ENCODE measurements around the gene PTCH2. TPM values are rescaled to one million over a fixed set of nuclear protein-coding genes. Genes with fewer than 3 reads are reported as not detected.

PTCH2 gene
- total RNA-seq, 4 donors from 2014 or later, result 0.27 to 2.5 (median 0.79) TPM

DNA sequence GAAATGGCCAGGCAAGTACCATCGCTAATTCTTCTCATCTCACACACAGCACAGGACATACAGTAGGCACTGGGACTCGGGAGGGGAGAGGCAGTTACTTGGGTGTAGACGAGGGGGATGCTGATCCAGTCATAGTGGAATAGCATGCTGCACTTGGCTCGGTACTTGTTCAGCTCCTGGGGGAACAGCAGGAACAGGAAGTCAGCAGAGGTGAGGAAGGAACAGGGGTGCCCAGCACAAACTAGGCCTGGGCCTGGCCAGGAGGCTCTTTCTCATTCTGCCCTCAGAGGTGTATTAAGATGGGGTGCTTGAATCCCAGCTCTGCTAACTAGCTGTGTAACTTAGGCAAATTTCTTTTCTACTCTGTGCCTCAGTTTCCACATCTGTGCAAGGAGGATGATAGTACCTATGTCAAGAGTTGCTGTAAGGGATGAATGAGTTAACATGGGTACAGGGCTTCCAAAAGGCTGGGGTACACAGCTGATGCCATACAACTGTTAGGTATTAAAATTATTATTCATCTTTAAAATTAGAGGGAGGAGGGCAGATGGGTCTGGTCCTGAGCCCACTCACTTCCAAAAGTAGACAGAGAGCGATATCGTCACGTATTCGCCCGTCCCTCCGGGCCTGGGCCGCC, 57.4 kb downstream of the PTCH2 start:
- H3K4me1 ChIP-seq, result peaks cover 0 to 31% (median 25%) of the 10 kb centered on the region in 4 donors
- peak overlapping the region in 3 of 4 donors; percentile 15 to 89 (median 52) for H3K27ac ChIP-seq
- no peaks in the 10 kb centered on the region for H3K9me3 ChIP-seq
- peaks cover 0 to 9% (median 0%) of the 10 kb centered on the region in 3 donors for H3K36me3 ChIP-seq
- no peak for DNase-seq
- H3K4me3 ChIP-seq, result peak overlapping the region; percentile 36 to 61 (median 56)
- no peaks in the 10 kb centered on the region for H3K27me3 ChIP-seq
- TF ChIP-seq POLR2A (IDR thresholded peaks at IDR 0.05), result no peak
- TF ChIP-seq, protein P1, sequence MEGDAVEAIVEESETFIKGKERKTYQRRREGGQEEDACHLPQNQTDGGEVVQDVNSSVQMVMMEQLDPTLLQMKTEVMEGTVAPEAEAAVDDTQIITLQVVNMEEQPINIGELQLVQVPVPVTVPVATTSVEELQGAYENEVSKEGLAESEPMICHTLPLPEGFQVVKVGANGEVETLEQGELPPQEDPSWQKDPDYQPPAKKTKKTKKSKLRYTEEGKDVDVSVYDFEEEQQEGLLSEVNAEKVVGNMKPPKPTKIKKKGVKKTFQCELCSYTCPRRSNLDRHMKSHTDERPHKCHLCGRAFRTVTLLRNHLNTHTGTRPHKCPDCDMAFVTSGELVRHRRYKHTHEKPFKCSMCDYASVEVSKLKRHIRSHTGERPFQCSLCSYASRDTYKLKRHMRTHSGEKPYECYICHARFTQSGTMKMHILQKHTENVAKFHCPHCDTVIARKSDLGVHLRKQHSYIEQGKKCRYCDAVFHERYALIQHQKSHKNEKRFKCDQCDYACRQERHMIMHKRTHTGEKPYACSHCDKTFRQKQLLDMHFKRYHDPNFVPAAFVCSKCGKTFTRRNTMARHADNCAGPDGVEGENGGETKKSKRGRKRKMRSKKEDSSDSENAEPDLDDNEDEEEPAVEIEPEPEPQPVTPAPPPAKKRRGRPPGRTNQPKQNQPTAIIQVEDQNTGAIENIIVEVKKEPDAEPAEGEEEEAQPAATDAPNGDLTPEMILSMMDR (IDR thresholded peaks at IDR 0.05), result no peak

DNA sequence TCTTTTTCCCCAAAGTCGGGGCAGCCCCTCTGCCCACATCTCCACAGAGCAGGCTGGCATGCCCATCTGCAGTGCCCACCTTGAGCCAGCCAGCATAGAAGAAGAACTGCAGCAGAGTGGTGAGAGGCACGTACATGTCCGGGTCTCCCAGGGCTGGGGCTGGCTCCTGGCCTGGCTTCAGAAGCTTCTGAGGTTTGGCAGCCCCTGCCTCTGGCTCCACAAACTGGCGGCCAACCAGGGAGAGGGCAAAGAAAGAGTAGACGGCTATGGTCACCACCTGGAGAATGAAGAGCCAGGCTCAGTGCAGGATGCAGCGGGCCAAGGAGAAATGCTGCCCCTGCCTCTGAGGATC, 58.0 kb downstream of the PTCH2 start:
- no peak for TF ChIP-seq POLR2A (IDR thresholded peaks at IDR 0.05)
- TF ChIP-seq, protein P1 (IDR thresholded peaks at IDR 0.05), result no peak
- H3K27me3 ChIP-seq, result no peaks in the 10 kb centered on the region
- H3K4me1 ChIP-seq, result peaks cover 0 to 31% (median 25%) of the 10 kb centered on the region in 4 donors
- H3K4me3 ChIP-seq, result peak overlapping the region in 1 of 4 donors; percentile 64
- H3K27ac ChIP-seq, result peak overlapping the region in 2 of 4 donors; percentile 56 to 89
- DNase-seq, result no peak
- no peaks in the 10 kb centered on the region for H3K9me3 ChIP-seq
- H3K36me3 ChIP-seq, result peaks cover 0 to 12% (median 0%) of the 10 kb centered on the region in 3 donors

DNA sequence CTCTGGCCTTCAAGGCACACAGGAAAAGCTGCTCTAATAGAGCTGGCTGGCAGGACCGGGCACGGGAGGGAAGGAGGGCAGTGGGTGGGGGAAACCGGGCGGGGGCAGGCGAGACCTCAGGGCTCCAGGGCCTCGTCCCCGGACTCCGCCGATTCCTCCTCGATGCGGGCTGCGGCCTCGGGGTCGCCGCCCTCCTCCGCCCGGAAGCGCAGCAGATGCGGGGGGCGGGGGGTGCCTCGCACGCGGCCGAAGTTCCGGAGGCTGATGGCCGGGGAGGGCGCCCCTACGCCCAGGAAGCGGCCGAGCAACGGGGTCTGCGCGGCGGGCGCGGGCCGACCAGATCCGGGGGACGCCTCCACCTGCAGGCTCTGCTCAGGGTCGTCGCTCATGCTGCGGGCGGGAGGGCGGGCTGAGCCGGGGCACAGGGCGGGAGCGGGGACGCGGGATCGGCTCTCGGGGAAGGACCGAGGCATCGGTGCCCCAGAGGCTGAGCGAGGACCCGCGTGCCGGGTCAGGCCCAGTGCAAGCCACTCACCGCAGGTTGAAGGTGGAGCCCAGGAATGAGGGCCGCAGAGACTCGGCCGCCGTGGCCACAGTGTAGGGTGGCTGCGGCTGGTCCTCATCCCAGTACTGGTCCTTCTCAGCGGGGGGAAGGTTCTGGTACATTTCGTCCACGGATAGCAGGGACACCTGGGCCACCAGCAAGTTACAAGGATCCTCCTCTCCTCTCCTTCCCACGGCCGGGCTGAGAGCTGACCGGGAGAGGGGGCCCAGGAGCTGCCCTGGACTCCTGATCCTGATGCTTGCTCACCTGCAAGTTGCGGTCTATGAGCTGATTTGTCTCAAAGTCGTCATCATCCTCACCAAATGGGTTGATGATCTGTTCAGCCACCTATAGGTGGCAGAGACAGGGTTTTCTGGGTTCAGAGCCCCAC, 58.7 kb downstream of the PTCH2 start:
- Histone ChIP-seq H3K36me3 (peaks cover 0 to 18% (median 0%) of the 10 kb centered on the region in 3 donors), H3K4me1 (peaks cover 0 to 31% (median 25%) of the 10 kb centered on the region in 4 donors), H3K27me3 (no peaks in the 10 kb centered on the region), H3K9me3 (no peaks in the 10 kb centered on the region), H3K27ac (peak overlapping the region in 3 of 4 donors; percentile 46 to 89 (median 56)), H3K4me3 (peak overlapping the region; percentile 50 to 64 (median 58))
- peak in 2 of 3 donors; percentile 45 to 62 for DNase-seq
- TF ChIP-seq, protein P1 (IDR thresholded peaks at IDR 0.05), result peak in 3 of 6 experiments; percentile 12 to 19 (median 18)
- no peak for TF ChIP-seq POLR2A (IDR thresholded peaks at IDR 0.05)

DNA sequence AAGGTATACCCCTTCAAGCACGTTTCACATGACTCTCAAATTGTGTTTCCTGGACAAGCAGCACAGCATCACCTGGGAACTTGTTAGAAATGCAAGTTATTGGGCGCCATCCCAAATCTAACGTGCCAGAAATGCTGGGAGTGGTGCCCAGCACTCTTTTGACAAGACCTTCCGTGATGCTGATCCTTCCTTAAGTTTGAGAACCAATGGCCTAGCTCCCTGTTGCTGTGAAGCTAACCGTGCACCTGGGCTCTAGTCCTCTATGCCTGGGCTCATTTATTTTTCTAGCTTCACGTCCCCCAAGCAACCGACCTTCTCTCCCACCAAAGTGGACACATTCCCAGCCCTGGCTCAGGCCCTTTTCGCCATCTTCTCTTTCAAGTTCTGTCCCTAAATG, 59.4 kb downstream of the PTCH2 start:
- Histone ChIP-seq H3K4me3 (peak overlapping the region; percentile 50 to 64 (median 58)), H3K27ac (peak overlapping the region in 3 of 4 donors; percentile 46 to 89 (median 56)), H3K4me1 (peaks cover 0 to 31% (median 25%) of the 10 kb centered on the region in 4 donors), H3K9me3 (no peaks in the 10 kb centered on the region), H3K27me3 (no peaks in the 10 kb centered on the region), H3K36me3 (peaks cover 0 to 25% (median 0%) of the 10 kb centered on the region in 3 donors)
- TF ChIP-seq, protein P1 (IDR thresholded peaks at IDR 0.05), result no peak
- no peak for TF ChIP-seq POLR2A (IDR thresholded peaks at IDR 0.05)
- no peak for DNase-seq

DNA sequence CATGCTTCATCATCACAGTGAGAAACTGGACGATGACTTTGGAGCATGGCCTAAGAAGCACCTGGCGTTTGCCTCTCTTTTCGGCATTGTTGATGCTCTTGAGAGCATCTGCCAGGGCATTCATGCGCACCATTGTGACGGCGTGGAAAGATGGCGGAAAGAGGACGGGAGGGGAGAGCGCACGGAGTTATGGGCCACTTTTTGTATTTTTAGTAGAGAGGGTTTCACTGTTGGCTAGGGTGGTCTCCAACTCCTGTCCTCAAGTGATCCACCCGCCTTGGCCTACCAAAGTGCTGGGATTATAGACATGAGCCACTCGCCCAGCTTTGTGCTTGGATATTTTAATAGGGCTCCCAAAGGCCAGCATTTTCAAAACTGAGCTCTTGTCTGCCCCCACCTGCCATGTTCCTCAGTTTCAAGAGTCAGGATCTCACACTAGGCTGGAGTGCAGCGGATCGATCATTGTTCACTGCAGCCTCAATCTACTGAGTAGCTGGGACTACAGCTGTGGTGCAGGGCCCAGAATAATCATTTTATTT, 62.4 kb downstream of the PTCH2 start:
- no peak overlapping the region for H3K27ac ChIP-seq
- peaks cover 0 to 42% (median 0%) of the 10 kb centered on the region in 3 donors for H3K36me3 ChIP-seq
- no peaks in the 10 kb centered on the region for H3K9me3 ChIP-seq
- no peak for TF ChIP-seq POLR2A (IDR thresholded peaks at IDR 0.05)
- TF ChIP-seq, protein P1 (IDR thresholded peaks at IDR 0.05), result no peak
- no peaks in the 10 kb centered on the region for H3K27me3 ChIP-seq
- no peak for DNase-seq
- no peak overlapping the region for H3K4me3 ChIP-seq
- peaks cover 0 to 42% (median 19%) of the 10 kb centered on the region in 4 donors for H3K4me1 ChIP-seq

Data from Peyer's patch (tissue), 4 donors.